Spleen (tissue), 11 donors: Measurements from ENCODE around the gene SHTN1. TPM values are rescaled to one million over a fixed set of nuclear protein-coding genes. Genes with fewer than 3 reads are reported as not detected.

Experiments
- DNase-seq: peaks from one replicate; pipeline ENCODE4 v3.0.0-alpha.2; 2020
- H3K27ac ChIP-seq, 8 donors: fragments of 200-600 bp; sonication (generic) in 7 of 8; 1 replicate in 4 of 8; 2 replicates in 4 of 8; pipeline versions ENCODE4 v1.5.0 to v1.8.0; 2016 to 2021; ENCODE audit warnings: inconsistent platforms in 4 of 8, mild to moderate bottlenecking in 4 of 8, moderate library complexity in 1 of 8
- H3K27me3 ChIP-seq, 7 donors: fragments of 200-600 bp; sonication (generic) in 6 of 7; replicated peaks in 1 of 7; 1 replicate in 4 of 7; 2 replicates in 3 of 7; pipeline versions ENCODE4 v1.5.0 to v1.8.0; 2016 to 2021; ENCODE audit warnings: inconsistent platforms in 3 of 7, mild to moderate bottlenecking in 1 of 7
- H3K36me3 ChIP-seq, 6 donors: fragments of 200-600 bp; sonication (generic) in 5 of 6; 1 replicate in 4 of 6; 2 replicates in 2 of 6; pipeline versions ENCODE4 v1.5.0 to v1.8.0; 2016 to 2021; ENCODE audit warnings: inconsistent platforms in 2 of 6
- H3K4me1 ChIP-seq, 6 donors: fragments of 200-600 bp; sonication (generic) in 5 of 6; 1 replicate in 3 of 6; 2 replicates in 3 of 6; pipeline versions ENCODE4 v1.5.0 to v1.8.0; 2016 to 2021; ENCODE audit warnings: inconsistent platforms in 3 of 6
- H3K4me3 ChIP-seq, 8 donors: fragments of 200-600 bp; sonication (generic) in 7 of 8; 1 replicate in 4 of 8; 2 replicates in 4 of 8; pipeline versions ENCODE4 v1.5.0 to v1.8.0; 2016 to 2021; ENCODE audit warnings: inconsistent platforms in 4 of 8, mild to moderate bottlenecking in 4 of 8, moderate library complexity in 2 of 8
- H3K9me3 ChIP-seq, 8 donors: fragments of 200-600 bp; sonication (generic) in 7 of 8; 1 replicate in 4 of 8; 2 replicates in 4 of 8; pipeline versions ENCODE4 v1.5.0 to v1.8.0; 2016 to 2021; ENCODE audit warnings: inconsistent platforms in 4 of 8
- POLR2A ChIP-seq, 3 donors: fragments of 450-650 bp; IDR thresholded peaks; one replicate each; pipeline ENCODE4 v1.5.1; 2017; ENCODE audit warnings: antibody characterized with exemption in 3 of 3, mild to moderate bottlenecking in 1 of 3
- POLR2AphosphoS5 ChIP-seq, 3 donors: sonication (generic); formaldehyde crosslinking; IDR thresholded peaks; one replicate each; pipeline ENCODE4 v1.5.1; 2017; ENCODE audit warnings: antibody characterized with exemption in 3 of 3
- WGBS, 5 donors: extraction: QIAGEN DNeasy Blood & Tissue Kit in 3 of 5; methylation state at CpG; one replicate each; pipeline versions ENCODE4 v1.1.5 to v1.1.7; 2013 to 2018; 5-methylcytosine and 5-hydroxymethylcytosine counted together
- intact Hi-C: fragments of 100-400 bp; cut with DNase I; formaldehyde crosslinking; loops from one replicate; pipeline ENCODE4 v1.15.0; 2023; ENCODE audit warnings: low total_unique reads
- polyA plus RNA-seq, 3 donors: library from polyadenylated mRNA; stranded (reverse); fragments of 200-250 nt; gene quantifications; one replicate each; pipeline ENCODE4 v1.2.1, GENCODE V29; 2013
- total RNA-seq, 7 donors: library from RNA; depleted of rRNA in 3 of 7; stranded (reverse); fragments of >200 nt in 3 of 7; fragmentation: NEBNext Ultra II Directional in 4 of 7; extraction: Animal tissue kit (Norgen Biotek cat#: 25700) in 4 of 7; gene quantifications; one replicate each; pipeline versions ENCODE4 v1.1.0 to v1.2.1, GENCODE V29; 2016 to 2021
- TF ChIP-seq, protein P1 (sequence below), 11 experiments: fragments of 200-600 bp in 7 of 11; fragments of 450-650 bp in 4 of 11; sonication (generic) in 4 of 11; IDR thresholded peaks in 8 of 11; conservative IDR thresholded peaks in 3 of 11; 1 replicate in 7 of 11; 2 replicates in 4 of 11; pipeline versions ENCODE4 v1.4.0 to v1.8.0; 2016 to 2021; ENCODE audit warnings: antibody characterized with exemption in 11 of 11, inconsistent platforms in 4 of 11, mild to moderate bottlenecking in 1 of 11
- donor health status: healthy with polysubstance abuse.
- donor health status: DM: no; HTN: no; CAD: no; lungs with moderate emphysema.
- donor health status: DM: no; HTN: no; CAD: no.
- donor health status: Bipolar disorder and iron deficiency.
- donor health status: healthy.
- donor health status: DM: no; HTN: no; CAD: no.
- donor health status: DM: yes; HTN: yes; CAD: no.

SHTN1 gene
- total and polyA plus RNA-seq, 10 donors, result 2.9 to 28.3 (median 14.7) TPM

DNA sequence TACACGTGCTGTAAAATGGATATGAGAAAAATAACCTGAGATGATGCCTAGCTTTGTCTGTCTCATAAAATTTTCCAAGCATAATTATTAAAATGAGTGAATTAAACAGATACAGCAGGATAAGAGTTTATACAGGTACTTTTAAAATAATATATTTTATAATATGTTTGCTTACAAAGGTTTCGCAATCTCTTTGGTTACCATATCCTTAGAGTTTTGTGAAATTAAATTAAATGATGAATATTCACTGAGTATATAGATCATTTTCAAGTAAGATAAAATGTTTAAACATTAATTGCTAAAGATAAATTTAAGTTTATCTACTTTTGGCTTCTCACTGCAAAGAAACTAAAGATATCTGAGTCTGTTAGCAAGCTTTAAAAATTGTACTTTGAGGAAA is 11.4 kb downstream of the SHTN1 start:
- Histone ChIP-seq H3K27ac (no peak overlapping the region), H3K4me1 (no peaks in the 10 kb centered on the region), H3K9me3 (no peaks in the 10 kb centered on the region), H3K27me3 (no peaks in the 10 kb centered on the region), H3K36me3 (no peaks in the 10 kb centered on the region), H3K4me3 (no peak overlapping the region)
- 93 to 97% (median 95%) methylated on average over 2 of the region's 2 CpGs for WGBS, 5 donors
- TF ChIP-seq POLR2A (IDR thresholded peaks at IDR 0.05) (no peak), POLR2AphosphoS5 (IDR thresholded peaks at IDR 0.05) (no peak)
- TF ChIP-seq, protein P1, sequence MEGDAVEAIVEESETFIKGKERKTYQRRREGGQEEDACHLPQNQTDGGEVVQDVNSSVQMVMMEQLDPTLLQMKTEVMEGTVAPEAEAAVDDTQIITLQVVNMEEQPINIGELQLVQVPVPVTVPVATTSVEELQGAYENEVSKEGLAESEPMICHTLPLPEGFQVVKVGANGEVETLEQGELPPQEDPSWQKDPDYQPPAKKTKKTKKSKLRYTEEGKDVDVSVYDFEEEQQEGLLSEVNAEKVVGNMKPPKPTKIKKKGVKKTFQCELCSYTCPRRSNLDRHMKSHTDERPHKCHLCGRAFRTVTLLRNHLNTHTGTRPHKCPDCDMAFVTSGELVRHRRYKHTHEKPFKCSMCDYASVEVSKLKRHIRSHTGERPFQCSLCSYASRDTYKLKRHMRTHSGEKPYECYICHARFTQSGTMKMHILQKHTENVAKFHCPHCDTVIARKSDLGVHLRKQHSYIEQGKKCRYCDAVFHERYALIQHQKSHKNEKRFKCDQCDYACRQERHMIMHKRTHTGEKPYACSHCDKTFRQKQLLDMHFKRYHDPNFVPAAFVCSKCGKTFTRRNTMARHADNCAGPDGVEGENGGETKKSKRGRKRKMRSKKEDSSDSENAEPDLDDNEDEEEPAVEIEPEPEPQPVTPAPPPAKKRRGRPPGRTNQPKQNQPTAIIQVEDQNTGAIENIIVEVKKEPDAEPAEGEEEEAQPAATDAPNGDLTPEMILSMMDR (IDR thresholded peaks at IDR 0.05 in 8 of 11, conservative IDR thresholded peaks at IDR 0.05 in 3 of 11), result no peak
- intact Hi-C loops, result no loop called here
- no peak for DNase-seq

DNA sequence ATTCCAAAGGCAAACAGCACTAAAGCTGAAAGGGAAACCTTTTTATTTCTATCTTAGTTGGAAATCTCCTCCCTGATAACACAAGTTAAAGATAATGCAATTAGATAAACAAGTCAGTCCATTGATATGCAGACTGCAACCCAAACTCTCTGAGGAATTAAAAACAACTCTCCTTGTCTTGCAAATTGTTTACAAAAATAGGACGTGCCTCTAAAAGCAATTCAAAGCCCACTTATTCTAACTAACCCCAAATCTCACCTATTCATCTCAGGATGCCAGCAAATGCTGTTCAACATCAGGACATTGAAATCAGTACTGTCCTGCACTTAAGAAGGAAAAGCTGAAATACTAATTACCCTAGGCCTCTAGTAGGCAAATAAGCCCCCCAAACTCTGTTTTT is 12.8 kb downstream of the SHTN1 start:
- 64 to 77% (median 65%) methylated on average over 1 of the region's 1 CpG for WGBS, 5 donors
- no peak overlapping the region for H3K27ac ChIP-seq
- H3K4me3 ChIP-seq, result no peak overlapping the region
- H3K36me3 ChIP-seq, result no peaks in the 10 kb centered on the region
- no peak for TF ChIP-seq POLR2A (IDR thresholded peaks at IDR 0.05)
- no peak for TF ChIP-seq POLR2AphosphoS5 (IDR thresholded peaks at IDR 0.05)
- TF ChIP-seq, protein P1 (IDR thresholded peaks at IDR 0.05 in 8 of 11, conservative IDR thresholded peaks at IDR 0.05 in 3 of 11), result no peak
- H3K9me3 ChIP-seq, result no peaks in the 10 kb centered on the region
- H3K27me3 ChIP-seq, result no peaks in the 10 kb centered on the region
- H3K4me1 ChIP-seq, result no peaks in the 10 kb centered on the region
- intact Hi-C loops, result no loop called here
- DNase-seq, result no peak

DNA sequence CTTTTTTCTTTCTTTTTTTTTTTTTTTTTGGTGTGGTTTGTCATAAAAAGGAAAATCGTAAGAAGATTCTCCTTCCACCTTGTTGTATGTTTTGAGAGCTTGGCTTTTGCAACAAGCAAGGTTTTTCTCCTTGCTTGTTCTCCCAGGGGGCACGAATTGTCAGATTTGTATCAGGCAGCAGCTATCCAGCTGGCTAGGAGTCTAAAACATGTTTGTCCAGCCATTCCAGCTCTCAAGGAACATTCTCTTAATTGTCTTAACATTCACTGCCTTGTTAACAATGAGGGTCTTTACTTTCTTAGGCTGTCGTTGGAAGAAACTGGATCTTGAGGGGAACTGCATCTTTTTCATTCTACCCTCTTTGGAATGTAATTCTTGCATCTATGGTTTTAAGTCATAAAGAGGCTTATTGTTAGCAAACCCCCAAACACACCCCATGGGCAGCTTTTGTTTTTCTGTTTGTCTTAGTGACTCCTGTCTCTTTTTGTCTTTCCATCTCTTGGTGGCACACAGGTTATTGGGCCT is 14.6 kb downstream of the SHTN1 start:
- Histone ChIP-seq H3K27ac (no peak overlapping the region), H3K4me3 (no peak overlapping the region), H3K4me1 (no peaks in the 10 kb centered on the region), H3K36me3 (no peaks in the 10 kb centered on the region), H3K27me3 (no peaks in the 10 kb centered on the region), H3K9me3 (no peaks in the 10 kb centered on the region)
- intact Hi-C loops, result no loop called here
- WGBS, 5 donors, result 72 to 89% (median 77%) methylated on average over 3 of the region's 3 CpGs
- TF ChIP-seq POLR2AphosphoS5 (IDR thresholded peaks at IDR 0.05) (no peak), POLR2A (IDR thresholded peaks at IDR 0.05) (no peak)
- TF ChIP-seq, protein P1 (IDR thresholded peaks at IDR 0.05 in 8 of 11, conservative IDR thresholded peaks at IDR 0.05 in 3 of 11), result no peak
- no peak for DNase-seq

DNA sequence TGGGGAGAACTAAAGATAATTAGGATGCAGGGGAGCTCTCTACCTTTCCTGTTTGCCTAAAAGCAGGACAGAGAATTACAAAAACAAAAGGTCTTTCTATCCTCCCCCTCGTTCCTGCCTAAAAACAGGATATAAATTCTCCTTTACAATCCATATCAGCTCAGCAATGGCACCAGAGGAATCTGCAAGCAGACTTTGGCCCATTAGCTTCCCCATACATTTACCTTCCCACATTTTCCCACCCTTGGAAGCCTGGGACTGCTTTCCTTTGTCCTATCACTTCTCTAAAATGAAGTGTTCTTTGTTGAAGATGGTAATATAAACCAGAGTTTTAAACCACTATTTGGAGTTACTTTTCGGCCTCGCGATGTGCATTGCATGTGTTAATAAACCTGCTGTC is 15.5 kb downstream of the SHTN1 start:
- no peak overlapping the region for H3K27ac ChIP-seq
- no peaks in the 10 kb centered on the region for H3K36me3 ChIP-seq
- no peaks in the 10 kb centered on the region for H3K9me3 ChIP-seq
- intact Hi-C loops, result no loop called here
- H3K4me3 ChIP-seq, result no peak overlapping the region
- 80 to 86% (median 84%) methylated on average over 4 of the region's 4 CpGs for WGBS, 5 donors
- TF ChIP-seq, protein P1 (IDR thresholded peaks at IDR 0.05 in 8 of 11, conservative IDR thresholded peaks at IDR 0.05 in 3 of 11), result no peak
- no peak for TF ChIP-seq POLR2A (IDR thresholded peaks at IDR 0.05)
- H3K4me1 ChIP-seq, result no peaks in the 10 kb centered on the region
- H3K27me3 ChIP-seq, result no peaks in the 10 kb centered on the region
- DNase-seq, result no peak
